Gastrocnemius medialis (tissue), 4 donors: ENCODE measurements around the gene ROPN1L. TPM values are rescaled to one million over a fixed set of nuclear protein-coding genes. Genes with fewer than 3 reads are reported as not detected.

Experiments used
- ATAC-seq, 2 donors: fragments of 150-250 bp; one replicate each; pipeline ENCODE4 v1.9.1; 2016
- DNase-seq, 2 donors: peaks; one replicate each; pipeline ENCODE4 v3.0.0-alpha.2; 2019
- H3K27ac ChIP-seq, 4 donors: fragments of 200-600 bp; sonication (generic); 1 replicate in 1 of 4; 2 replicates in 3 of 4; pipeline ENCODE4 v1.5.1; 2016 to 2018; ENCODE audit warnings: mild to moderate bottlenecking in 2 of 4, moderate library complexity in 1 of 4
- H3K27me3 ChIP-seq, 3 donors: fragments of 200-600 bp; sonication (generic) in 2 of 3; 1 replicate in 1 of 3; 2 replicates in 2 of 3; pipeline versions ENCODE4 v1.5.1 to v1.6.0; 2016 to 2019; ENCODE audit warnings: mild to moderate bottlenecking in 1 of 3, moderate library complexity in 1 of 3
- H3K36me3 ChIP-seq, 2 donors: fragments of 200-600 bp; sonication (generic) in 1 of 2; one replicate each; pipeline ENCODE4 v1.5.1; 2017 to 2018
- H3K4me1 ChIP-seq, 2 donors: fragments of 200-600 bp; sonication (generic) in 1 of 2; one replicate each; pipeline ENCODE4 v1.5.1; 2016 to 2017; ENCODE audit warnings: mild to moderate bottlenecking in 2 of 2
- H3K4me3 ChIP-seq, 4 donors: fragments of 200-600 bp; sonication (generic) in 3 of 4; 1 replicate in 1 of 4; 2 replicates in 3 of 4; pipeline ENCODE4 v1.5.1; 2016 to 2019; ENCODE audit warnings: mild to moderate bottlenecking in 2 of 4
- H3K9me3 ChIP-seq, 3 donors: fragments of 200-600 bp; sonication (generic) in 2 of 3; 1 replicate in 1 of 3; 2 replicates in 2 of 3; pipeline ENCODE4 v1.5.1; 2016 to 2019
- POLR2A ChIP-seq, 2 donors: fragments of 450-650 bp; IDR thresholded peaks; one replicate each; pipeline ENCODE4 v1.6.1; 2017; ENCODE audit warnings: antibody characterized with exemption in 2 of 2, mild to moderate bottlenecking in 2 of 2, moderate library complexity in 2 of 2
- in situ Hi-C, 4 donors: fragments of 200-750 bp; cut with MboI; loops; one replicate each; pipeline versions ENCODE4 v1.15.0 to v1.8.0; 2017; ENCODE audit warnings: low sequenced_read_pairs in 4 of 4
- intact Hi-C: fragments of 100-400 bp; cut with DNase I; formaldehyde crosslinking; loops from one replicate; pipeline ENCODE4 v1.15.1; 2023; ENCODE audit warnings: low total_unique reads
- total RNA-seq, 4 donors: library from RNA; depleted of rRNA; stranded (reverse); fragments of >200 nt; gene quantifications; one replicate each; pipeline versions ENCODE4 v1.1.0 to v1.2.3, GENCODE V29; 2016
- TF ChIP-seq, protein P1 (sequence below), 5 experiments: fragments of 450-650 bp in 3 of 5; fragments of 200-600 bp in 2 of 5; sonication (generic) in 2 of 5; IDR thresholded peaks in 4 of 5; conservative IDR thresholded peaks in 1 of 5; 1 replicate in 4 of 5; 2 replicates in 1 of 5; pipeline ENCODE4 v1.5.1; 2016 to 2019; ENCODE audit warnings: antibody characterized with exemption in 5 of 5, mild to moderate bottlenecking in 3 of 5, moderate library complexity in 3 of 5

The ROPN1L gene
- total RNA-seq, 4 donors from 2014 or later, result 0.46 TPM; not detected in 3

DNA sequence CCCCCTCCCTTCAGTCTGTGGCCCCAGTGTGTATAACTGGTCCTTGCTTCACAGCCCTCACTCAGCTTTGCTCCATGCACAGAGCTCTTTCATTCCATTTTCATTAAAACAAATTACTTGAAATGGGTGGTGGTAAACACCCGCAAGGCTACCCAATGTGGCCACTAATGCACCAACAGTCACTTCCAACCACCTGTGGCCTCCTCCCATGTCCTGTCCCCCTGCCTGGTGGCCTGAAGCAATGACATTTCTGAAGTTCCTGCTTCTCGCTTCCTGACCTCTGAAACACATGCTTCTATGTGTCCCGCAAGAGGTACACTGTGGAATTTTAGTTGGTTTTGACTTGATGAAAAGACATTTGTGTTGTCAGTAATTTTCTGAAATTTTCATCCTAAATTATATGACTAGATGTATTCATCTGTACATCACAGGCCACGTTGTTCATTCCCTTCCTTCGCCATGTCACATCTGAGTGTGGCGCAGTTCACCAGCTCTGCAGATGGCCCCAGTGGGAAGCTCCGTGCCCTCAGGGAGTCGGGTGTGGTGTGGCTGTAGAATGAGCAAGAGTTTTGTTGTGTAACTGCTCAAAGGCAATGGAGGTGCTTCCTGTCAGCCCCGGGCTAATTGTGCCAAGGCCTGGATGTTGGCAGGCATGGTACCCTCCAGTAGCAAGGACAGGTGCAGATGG lies 9.6 kb downstream of the ROPN1L start:
- in situ Hi-C loops, result loop anchor here (5.0 to 10.0 kb wide), 3 partner anchors 174 to 181 kb away; no protein-coding TSS in a partner anchor
- TF ChIP-seq POLR2A (IDR thresholded peaks at IDR 0.05), result no peak
- TF ChIP-seq, protein P1, sequence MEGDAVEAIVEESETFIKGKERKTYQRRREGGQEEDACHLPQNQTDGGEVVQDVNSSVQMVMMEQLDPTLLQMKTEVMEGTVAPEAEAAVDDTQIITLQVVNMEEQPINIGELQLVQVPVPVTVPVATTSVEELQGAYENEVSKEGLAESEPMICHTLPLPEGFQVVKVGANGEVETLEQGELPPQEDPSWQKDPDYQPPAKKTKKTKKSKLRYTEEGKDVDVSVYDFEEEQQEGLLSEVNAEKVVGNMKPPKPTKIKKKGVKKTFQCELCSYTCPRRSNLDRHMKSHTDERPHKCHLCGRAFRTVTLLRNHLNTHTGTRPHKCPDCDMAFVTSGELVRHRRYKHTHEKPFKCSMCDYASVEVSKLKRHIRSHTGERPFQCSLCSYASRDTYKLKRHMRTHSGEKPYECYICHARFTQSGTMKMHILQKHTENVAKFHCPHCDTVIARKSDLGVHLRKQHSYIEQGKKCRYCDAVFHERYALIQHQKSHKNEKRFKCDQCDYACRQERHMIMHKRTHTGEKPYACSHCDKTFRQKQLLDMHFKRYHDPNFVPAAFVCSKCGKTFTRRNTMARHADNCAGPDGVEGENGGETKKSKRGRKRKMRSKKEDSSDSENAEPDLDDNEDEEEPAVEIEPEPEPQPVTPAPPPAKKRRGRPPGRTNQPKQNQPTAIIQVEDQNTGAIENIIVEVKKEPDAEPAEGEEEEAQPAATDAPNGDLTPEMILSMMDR (IDR thresholded peaks at IDR 0.05 in 4 of 5, conservative IDR thresholded peaks at IDR 0.05 in 1 of 5), result no peak
- H3K4me1 ChIP-seq, result peaks cover 0 to 3% of the 10 kb centered on the region in 2 donors
- no peaks in the 10 kb centered on the region for H3K27me3 ChIP-seq
- H3K4me3 ChIP-seq, result no peak overlapping the region
- H3K9me3 ChIP-seq, result no peaks in the 10 kb centered on the region
- H3K27ac ChIP-seq, result no peak overlapping the region
- H3K36me3 ChIP-seq, result no peaks in the 10 kb centered on the region
- DNase-seq (no peak), ATAC-seq (no peak)
- intact Hi-C loops, result no loop called here

DNA sequence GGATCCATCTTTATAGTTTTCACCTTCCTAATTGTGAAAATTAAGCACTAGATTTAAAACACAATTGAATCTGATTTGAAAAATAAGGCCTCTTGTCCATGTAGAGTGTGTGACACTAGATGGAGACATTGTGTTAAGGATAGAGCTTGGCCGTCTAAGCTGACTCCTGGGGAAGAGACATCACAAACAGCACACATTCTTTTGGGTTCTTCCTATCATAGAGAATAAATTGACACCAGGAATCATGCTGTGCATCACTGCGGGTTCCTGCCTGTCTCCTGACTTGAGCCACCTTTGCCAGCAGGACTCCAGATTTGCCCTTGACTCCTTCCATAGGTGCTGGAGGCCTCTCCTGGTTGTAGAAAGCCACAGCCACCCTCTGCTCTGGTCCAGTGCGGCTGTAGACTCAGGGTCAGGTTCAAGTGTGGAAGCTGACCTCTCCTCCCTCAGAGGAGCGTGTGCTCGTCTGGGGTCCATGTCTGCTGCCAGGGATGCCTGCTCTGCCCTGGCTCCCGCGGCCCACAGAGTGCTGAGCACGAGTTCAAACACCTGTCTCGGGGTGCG lies 11.2 kb downstream of the ROPN1L start:
- H3K27me3 ChIP-seq, result no peaks in the 10 kb centered on the region
- TF ChIP-seq POLR2A (IDR thresholded peaks at IDR 0.05), result no peak
- TF ChIP-seq, protein P1 (IDR thresholded peaks at IDR 0.05 in 4 of 5, conservative IDR thresholded peaks at IDR 0.05 in 1 of 5), result peak; percentile 52 to 68 (median 64)
- no peak overlapping the region for H3K27ac ChIP-seq
- H3K4me3 ChIP-seq, result no peak overlapping the region
- H3K36me3 ChIP-seq, result no peaks in the 10 kb centered on the region
- ATAC-seq (peak; percentile 81 to 83), DNase-seq (no peak)
- peaks cover 0 to 3% of the 10 kb centered on the region in 2 donors for H3K4me1 ChIP-seq
- intact Hi-C loops, result loop anchor here (1.0 kb wide), 1 partner anchor 175 kb away; no protein-coding TSS in a partner anchor
- in situ Hi-C loops, result loop anchor here (5.0 to 10.0 kb wide), 3 partner anchors 172 to 179 kb away; no protein-coding TSS in a partner anchor
- no peaks in the 10 kb centered on the region for H3K9me3 ChIP-seq

DNA sequence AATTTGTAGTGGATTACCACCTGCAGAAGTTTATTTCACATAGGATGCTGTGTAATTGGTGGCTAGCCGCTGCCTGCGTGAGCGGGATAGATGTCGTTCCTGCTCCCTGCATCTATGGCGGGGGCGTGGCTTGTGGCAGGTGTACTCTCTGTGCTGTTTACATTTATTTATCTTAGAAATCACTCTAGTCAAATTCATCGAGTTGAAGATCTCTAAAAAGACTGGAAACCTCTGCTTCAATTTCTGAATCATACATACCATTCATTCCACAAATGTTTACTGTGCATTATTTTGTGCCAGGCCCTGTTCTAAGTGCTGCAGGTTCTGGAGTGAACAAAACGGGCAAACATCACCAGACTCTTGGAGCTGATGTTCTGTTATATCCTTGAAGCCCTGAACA lies 11.9 kb downstream of the ROPN1L start:
- ATAC-seq, result no peak
- DNase-seq, result no peak
- intact Hi-C loops, result no loop called here
- no peaks in the 10 kb centered on the region for H3K36me3 ChIP-seq
- in situ Hi-C loops, result loop anchor here (5.0 to 10.0 kb wide), 3 partner anchors 171 to 179 kb away; no protein-coding TSS in a partner anchor
- no peaks in the 10 kb centered on the region for H3K27me3 ChIP-seq
- H3K9me3 ChIP-seq, result no peaks in the 10 kb centered on the region
- H3K27ac ChIP-seq, result no peak overlapping the region
- H3K4me3 ChIP-seq, result no peak overlapping the region
- peaks cover 0 to 3% of the 10 kb centered on the region in 2 donors for H3K4me1 ChIP-seq
- no peak for TF ChIP-seq POLR2A (IDR thresholded peaks at IDR 0.05)
- TF ChIP-seq, protein P1 (IDR thresholded peaks at IDR 0.05 in 4 of 5, conservative IDR thresholded peaks at IDR 0.05 in 1 of 5), result no peak

DNA sequence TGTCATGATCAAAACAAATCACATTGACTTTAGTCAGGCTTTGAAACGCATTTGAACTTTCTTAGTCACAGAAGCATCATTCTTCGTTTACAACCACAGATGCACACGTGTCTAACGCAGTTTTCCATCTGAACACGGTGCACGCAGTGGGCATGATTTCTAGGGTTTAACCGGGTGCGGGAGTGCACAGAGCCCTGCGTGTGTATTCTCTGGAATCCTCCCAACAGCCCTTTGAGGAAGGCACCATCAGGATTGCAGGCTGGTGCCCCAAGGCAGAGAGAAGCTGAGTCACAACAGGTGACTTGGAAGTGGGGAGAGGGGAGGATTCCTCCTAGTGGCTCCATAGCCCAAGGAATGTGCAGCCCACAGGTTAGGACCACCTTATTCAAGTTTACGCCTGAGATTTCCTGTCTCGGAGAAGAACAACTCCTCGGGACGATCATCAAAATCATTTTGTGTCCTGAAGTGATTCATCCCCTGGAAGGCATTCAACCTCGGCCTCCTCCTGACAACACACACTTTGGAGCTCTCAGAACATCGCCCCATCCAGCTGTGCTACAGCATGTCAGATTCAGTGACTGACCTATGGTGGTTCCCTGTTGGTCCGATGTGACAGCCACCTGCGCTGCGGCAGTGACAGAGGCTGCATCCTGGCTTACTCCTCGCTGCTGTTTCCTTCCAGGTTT lies 13.1 kb downstream of the ROPN1L start:
- Histone ChIP-seq H3K4me1 (peaks cover 0 to 3% of the 10 kb centered on the region in 2 donors), H3K9me3 (no peaks in the 10 kb centered on the region), H3K27ac (no peak overlapping the region), H3K27me3 (no peaks in the 10 kb centered on the region), H3K4me3 (no peak overlapping the region), H3K36me3 (no peaks in the 10 kb centered on the region)
- ATAC-seq (no peak), DNase-seq (peak in 1 of 2 donors; percentile 43)
- intact Hi-C loops (no loop called here), in situ Hi-C loops (loop anchor here (5.0 to 10.0 kb wide), 3 partner anchors 170 to 178 kb away; no protein-coding TSS in a partner anchor)
- TF ChIP-seq POLR2A (IDR thresholded peaks at IDR 0.05), result no peak
- TF ChIP-seq, protein P1 (IDR thresholded peaks at IDR 0.05 in 4 of 5, conservative IDR thresholded peaks at IDR 0.05 in 1 of 5), result no peak
